K562 (cell line): Measurements from ENCODE around the gene CD207. TPM values are rescaled to one million over a fixed set of nuclear protein-coding genes. Genes with fewer than 3 reads are reported as not detected.

Experiments used
- ATAC-seq: fragments of 200-7000 bp; cut with Tn5 transposase; 3 replicates; pipeline ENCODE4 v1.9.1; 2020; ENCODE audit warnings: moderate library complexity
- BruUV-seq: library from RNA; stranded (reverse); fragments of 400-500 nt; replicated peaks from 2 replicates; lab custom pipeline; 2021; lab: Mats Ljungman, UMichigan
- CTCF ChIA-PET: fragments of 300-600 bp; formaldehyde crosslinking; extraction: SDS; loops from one replicate; lab custom pipeline; 2021; ENCODE audit warnings: low intra/inter-chr PET ratio; lab: Yijun Ruan, JAX
- POLR2A ChIA-PET: fragments of 300-600, 350-650 bp; sonication (Branson Sonifier 250); formaldehyde crosslinking; extraction: SDS; loops from one replicate; lab custom pipeline; 2021; ENCODE audit warnings: antibody characterized with exemption, inconsistent platforms; lab: Yijun Ruan, JAX
- DNase-seq, 4 experiments: peaks; one replicate each; pipeline versions ENCODE4 v3.0.0 to v3.0.0-alpha.2; 2011 to 2018; ENCODE audit warnings: low spot score in 3 of 4, mixed read lengths in 3 of 4; ENCODE audit errors: extremely low read depth in 1 of 4
- FAIRE-seq: peaks from 2 replicates; lab custom pipeline; 2011; peaks lifted over from hg19 to GRCh38; lab: Jason Lieb, UNC
- H2AFZ ChIP-seq: 2 replicates; pipeline ENCODE4 v1.6.0; 2011; ENCODE audit warnings: low read depth, low read length, control low read depth, inconsistent platforms
- H3K27ac ChIP-seq: fragments of 200-600 bp; 3 replicates; pipeline ENCODE4 v1.8.0; 2011; ENCODE audit warnings: low read depth, mild to moderate bottlenecking, control low read depth, inconsistent platforms, low read length, moderate library complexity, mixed read lengths; ENCODE audit errors: extremely low read depth
- H3K27me3 ChIP-seq, 2 experiments: fragments of 300-600 bp in 1 of 2; 2 replicates in 1 of 2; 3 replicates in 1 of 2; pipeline versions ENCODE4 v1.6.0 to v1.8.0; 2011; ENCODE audit warnings: inconsistent platforms in 2 of 2, low read length in 2 of 2, mild to moderate bottlenecking in 1 of 2, mixed read lengths in 1 of 2, moderate library complexity in 1 of 2; ENCODE audit not compliant: control insufficient read depth in 2 of 2, insufficient read depth in 2 of 2
- H3K36me3 ChIP-seq: fragments of 300-600 bp; 3 replicates; pipeline ENCODE4 v1.8.0; 2011; ENCODE audit warnings: mild to moderate bottlenecking, low read length, inconsistent platforms; ENCODE audit not compliant: control insufficient read depth, insufficient read depth
- H3K4me1 ChIP-seq, 2 experiments: fragments of 200-600 bp in 1 of 2; replicated peaks in 1 of 2; 2 replicates in 1 of 2; 3 replicates in 1 of 2; pipeline versions ENCODE4 v1.5.1 to v1.8.0; 2011; ENCODE audit warnings: inconsistent platforms in 2 of 2, low read length in 2 of 2, mild to moderate bottlenecking in 1 of 2, mixed read lengths in 1 of 2, moderate library complexity in 1 of 2; ENCODE audit not compliant: control insufficient read depth in 2 of 2, insufficient read depth in 2 of 2
- H3K4me2 ChIP-seq: 2 replicates; pipeline ENCODE4 v1.6.1; 2011; ENCODE audit warnings: low read length, control low read depth, inconsistent platforms, mixed read lengths; ENCODE audit not compliant: insufficient read depth
- H3K4me3 ChIP-seq: fragments of 200-600 bp; sonication (generic), shearing (Covaris generic); 2 replicates; pipeline ENCODE4 v1.5.1; 2016; ENCODE audit warnings: control low read depth, inconsistent platforms
- H3K79me2 ChIP-seq: fragments of 200-600 bp; 3 replicates; pipeline ENCODE4 v1.8.0; 2011; ENCODE audit warnings: low read length, inconsistent platforms; ENCODE audit not compliant: control insufficient read depth, insufficient read depth
- H3K9ac ChIP-seq, 2 experiments: 2 replicates each; pipeline versions ENCODE4 v1.6.0 to v1.6.1; 2011; ENCODE audit warnings: low read depth in 2 of 2, low read length in 2 of 2, control low read depth in 1 of 2, inconsistent platforms in 1 of 2, mild to moderate bottlenecking in 1 of 2, mixed read lengths in 1 of 2; ENCODE audit not compliant: insufficient read depth in 1 of 2
- H3K9me1 ChIP-seq: one replicate; pipeline ENCODE4 v1.6.0; 2011; ENCODE audit warnings: inconsistent platforms, mild to moderate bottlenecking, low read length, moderate library complexity; ENCODE audit not compliant: control insufficient read depth, insufficient read depth
- H3K9me3 ChIP-seq: replicated peaks from 2 replicates; pipeline ENCODE4 v1.5.1; 2011; ENCODE audit warnings: low read depth, low read length, inconsistent platforms; ENCODE audit not compliant: control insufficient read depth, insufficient read depth
- H4K20me1 ChIP-seq: replicated peaks from 2 replicates; pipeline ENCODE4 v1.6.1; 2011; ENCODE audit warnings: low read length, inconsistent platforms, mixed read lengths; ENCODE audit not compliant: control insufficient read depth, insufficient read depth
- ARID2 ChIP-seq: fragments of 450-650 bp; IDR thresholded peaks from 2 replicates; pipeline ENCODE4 v1.6.1; 2017; ENCODE audit warnings: antibody characterized with exemption, mild to moderate bottlenecking
- ATF7 ChIP-seq: fragments of 450-650 bp; IDR thresholded peaks from 2 replicates; pipeline ENCODE4 v1.7.1; 2014; ENCODE audit warnings: mild to moderate bottlenecking, moderate library complexity
- BHLHE40 ChIP-seq: IDR thresholded peaks from 2 replicates; pipeline ENCODE4 v1.6.1; 2011; ENCODE audit warnings: low read length, improper control_type of control experiment
- CEBPG ChIP-seq, 3 experiments: fragments of 200-800 bp in 1 of 3; sonication (Bioruptor generic) in 1 of 3; sonication (generic) in 1 of 3; formaldehyde crosslinking in 1 of 3; IDR thresholded peaks in 2 of 3; conservative IDR thresholded peaks in 1 of 3; 2 replicates each; pipeline versions ENCODE4 v1.6.1 to v1.8.0; 2016 to 2022; ENCODE audit warnings: missing compliant biosample characterization in 2 of 3, missing genetic modification characterization in 2 of 3, mild to moderate bottlenecking in 1 of 3, missing genetic modification reagents in 1 of 3
- KHSRP ChIP-seq: fragments of 450-650 bp; IDR thresholded peaks from 2 replicates; pipeline ENCODE4 v1.6.1; 2017
- MAFF ChIP-seq: IDR thresholded peaks from 2 replicates; pipeline ENCODE4 v1.6.1; 2012; ENCODE audit warnings: low read length, improper control_type of control experiment
- MED1 ChIP-seq: sonication (generic); formaldehyde crosslinking; IDR thresholded peaks from 2 replicates; pipeline ENCODE4 v1.8.1; 2023; ENCODE audit warnings: missing genetic modification reagents, borderline replicate concordance
- NRF1 ChIP-seq, 2 experiments: fragments of 450-650 bp; IDR thresholded peaks in 1 of 2; conservative IDR thresholded peaks in 1 of 2; 2 replicates each; pipeline ENCODE4 v1.6.1; 2014; ENCODE audit warnings: mild to moderate bottlenecking in 2 of 2
- PHB2 ChIP-seq: fragments of 450-650 bp; IDR thresholded peaks from 2 replicates; pipeline ENCODE4 v1.6.1; 2017; ENCODE audit warnings: low read depth
- RAD21 ChIP-seq, 2 experiments: fragments of 250-450 bp in 1 of 2; fragments of 450-650 bp in 1 of 2; sonication (Bioruptor Pico) in 1 of 2; formaldehyde crosslinking in 1 of 2; IDR thresholded peaks in 1 of 2; conservative IDR thresholded peaks in 1 of 2; 2 replicates each; pipeline versions ENCODE4 v1.4.0 to v1.8.0; 2020 to 2022; ENCODE audit warnings: mild to moderate bottlenecking in 2 of 2, moderate library complexity in 1 of 2
- SREBF1 ChIP-seq: fragments of 150-350 bp; IDR thresholded peaks from 2 replicates; pipeline ENCODE4 v1.6.1; 2014; ENCODE audit warnings: antibody characterized with exemption, low read depth, low read length, borderline replicate concordance
- ZNF316 ChIP-seq: fragments of 450-650 bp; IDR thresholded peaks from 2 replicates; pipeline ENCODE4 v1.6.1; 2016
- WGBS: fragments of 100-300 bp; shearing (Covaris generic); methylation state at CpG from one replicate; pipeline ENCODE4 v1.1.6; 2016; ENCODE audit warnings: low coverage, mixed read lengths; ENCODE audit not compliant: insufficient coverage; ENCODE audit errors: missing lambda C conversion rate; 5-methylcytosine and 5-hydroxymethylcytosine counted together
- in situ Hi-C: fragments of 300-500 bp; cut with MboI; formaldehyde crosslinking; loops from 4 replicates; pipeline ENCODE4 v1.15.0; 2018; ENCODE audit warnings: inconsistent platforms, mixed read lengths
- intact Hi-C: fragments of 100-400 bp; cut with micrococcal nuclease; formaldehyde crosslinking; loops from 2 replicates; pipeline ENCODE4 v1.14.2; 2022
- polyA plus RNA-seq, 8 experiments: library from polyadenylated mRNA; depleted of rRNA in 4 of 8; stranded (reverse) in 5 of 8; unstranded in 3 of 8; fragments of >200 nt; fragmentation: Nextera tagmentation in 2 of 8; fragmentation: Illumina TruSeq in 1 of 8; extraction: Ambion mirVana in 2 of 8; extraction: Trizol in 1 of 8; gene quantifications; 2 replicates each; pipeline versions ENCODE4 v1.2.1 to v1.2.3, GENCODE V29; 2011 to 2014; ENCODE audit warnings: inconsistent platforms in 1 of 8, missing spikeins in 1 of 8
- total RNA-seq, 7 experiments: library from RNA; depleted of rRNA in 6 of 7; stranded (reverse); fragments of >200 nt in 6 of 7; fragmentation: Illumina TruSeq in 2 of 7; extraction: Trizol in 2 of 7; gene quantifications; 2 replicates each; pipeline versions ENCODE4 v1.2.1 to v1.2.3, GENCODE V29; 2011 to 2021; ENCODE audit warnings: low replicate concordance in 1 of 7
- TF ChIP-seq, protein P1 (sequence below): IDR thresholded peaks from 2 replicates; pipeline ENCODE4 v1.6.1; 2011; ENCODE audit warnings: borderline replicate concordance, low read depth, mild to moderate bottlenecking, moderate library complexity, low read length; ENCODE audit not compliant: insufficient read depth, poor library complexity, severe bottlenecking
- TF ChIP-seq, protein P2 (sequence below), 3 experiments: IDR thresholded peaks in 2 of 3; conservative IDR thresholded peaks in 1 of 3; 2 replicates each; pipeline ENCODE4 v1.5.1; 2011 to 2012; ENCODE audit warnings: low read length in 3 of 3, mild to moderate bottlenecking in 3 of 3, control low read depth in 2 of 3, improper control_type of control experiment in 1 of 3, inconsistent platforms in 1 of 3, low read depth in 1 of 3, mixed read lengths in 1 of 3, moderate library complexity in 1 of 3; ENCODE audit not compliant: insufficient read depth in 2 of 3
- TF ChIP-seq, protein P3 (sequence below): sonication (generic); formaldehyde crosslinking; IDR thresholded peaks from 2 replicates; pipeline ENCODE4 v1.8.0; 2022; ENCODE audit warnings: missing genetic modification reagents, mild to moderate bottlenecking, moderate library complexity, borderline replicate concordance

Gene CD207
- total and polyA plus RNA-seq, 9 of the 15 experiments (the other 6 are each of a cell fraction or from before 2014, with no cell fraction given): not detected

DNA sequence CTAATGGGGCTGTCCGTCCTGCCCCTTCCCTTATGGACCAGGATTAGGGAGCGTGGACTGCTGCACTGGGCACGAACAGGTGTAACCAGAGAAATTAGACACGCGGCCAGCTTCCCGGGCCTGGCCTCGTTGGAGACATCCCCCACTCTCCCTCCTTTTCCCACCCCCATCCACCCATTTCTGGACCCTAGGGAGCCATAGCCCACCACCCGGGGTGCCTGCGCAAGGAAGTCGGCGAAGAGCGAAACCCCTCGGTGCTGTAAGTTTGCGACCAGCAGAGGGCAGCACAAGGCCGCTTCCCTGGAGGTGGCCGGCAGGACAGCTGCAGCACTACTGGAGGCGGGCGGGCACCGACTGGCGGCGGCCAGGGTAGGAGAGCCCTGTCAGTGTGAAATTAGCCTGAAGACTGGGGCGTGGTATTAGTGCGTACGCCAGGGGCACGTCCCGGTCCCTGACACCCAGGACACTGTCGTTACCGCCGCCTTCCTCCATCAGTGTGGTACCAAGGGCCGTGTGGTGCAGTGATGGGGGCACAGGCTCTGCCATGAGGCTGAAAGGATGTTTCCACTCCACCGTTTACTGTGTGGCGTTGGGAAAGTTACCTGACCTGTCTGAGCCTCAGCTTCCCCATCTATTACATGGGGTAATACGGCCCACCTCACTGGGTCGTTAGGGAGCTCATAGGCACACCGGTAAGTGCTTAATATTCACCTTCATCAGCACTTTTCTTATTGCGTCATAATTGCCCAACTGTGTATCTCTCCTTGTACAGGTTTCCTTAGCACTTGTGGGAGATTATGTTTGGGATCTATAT is 36.0 kb upstream of the CD207 start:
- POLR2A ChIA-PET: interaction anchor here (0.6 to 0.9 kb wide), 3 partner anchors 71 to 462 kb away, joined by 3 to 4 read pairs (median 3); no protein-coding TSS in a partner anchor
- H3K4me3 ChIP-seq: no peak overlapping the region
- intact Hi-C loops (loop anchor here (1.0 kb wide), 2 partner anchors 48 to 76 kb away; no protein-coding TSS in a partner anchor), in situ Hi-C loops (no loop called here)
- ATAC-seq: peak; percentile 99
- H3K9me3 ChIP-seq: no peaks in the 10 kb centered on the region
- CTCF ChIA-PET: interaction anchor here (0.6 to 3.2 kb wide), 6 partner anchors 10 to 106 kb away, joined by 3 to 48 read pairs (median 4); no protein-coding TSS in a partner anchor
- no peaks in the 10 kb centered on the region; the same call in 1 of the 2 replicates for H4K20me1 ChIP-seq
- peak; percentile 26 for FAIRE-seq
- H3K9me1 ChIP-seq: no peaks in the 10 kb centered on the region
- WGBS: 17% methylated on average over 31 of the region's 36 CpGs
- no peak overlapping the region for H3K4me2 ChIP-seq
- DNase-seq: peak; percentile 78 to 86 (median 84)
- no peak overlapping the region; the same call in 1 of the 2 replicates for H2AFZ ChIP-seq
- no TSS peak for BruUV-seq
- no peaks in the 10 kb centered on the region for H3K36me3 ChIP-seq
- H3K79me2 ChIP-seq: no peaks in the 10 kb centered on the region
- H3K4me1 ChIP-seq: peaks cover 0 to 7% of the 10 kb centered on the region in 2 experiments; a peak in 1 of 5 replicates
- H3K27ac ChIP-seq: no peak overlapping the region
- H3K9ac ChIP-seq: no peak overlapping the region; a peak in 1 of 4 replicates
- peaks cover 2 to 30% of the 10 kb centered on the region in 2 experiments; a peak in 4 of 5 replicates for H3K27me3 ChIP-seq
- TF ChIP-seq NRF1 (conservative IDR thresholded peaks at IDR 0.05 in 1 of 2, IDR thresholded peaks at IDR 0.05 in 1 of 2) (peak; percentile 57 to 61; a peak in 3 of 4 replicates), BHLHE40 (0 out of 2 replicates have a peak, but pooled peaks have one; percentile 28), SREBF1 (0 out of 2 replicates have a peak, but pooled peaks have one; percentile 13), PHB2 (no peak), CEBPG (CRISPR knock-in tag; IDR thresholded peaks at IDR 0.05) (no peak), CEBPG (tag; conservative IDR thresholded peaks at IDR 0.05 in 1 of 2, IDR thresholded peaks at IDR 0.05 in 1 of 2) (peak; percentile 85 to 88), KHSRP (no peak), ZNF316 (peak; percentile 74), ARID2 (peak; percentile 40; the same call in 1 of the 2 replicates), RAD21 (CRISPR knock-in tag; conservative IDR thresholded peaks at IDR 0.05 in 1 of 2, IDR thresholded peaks at IDR 0.05 in 1 of 2) (peak; percentile 67 to 88), MED1 (CRISPR knock-in tag) (no peak), MAFF (peak; percentile 42; the same call in 1 of the 2 replicates), ATF7 (peak; percentile 27; the same call in 1 of the 2 replicates)
- TF ChIP-seq, protein P1, sequence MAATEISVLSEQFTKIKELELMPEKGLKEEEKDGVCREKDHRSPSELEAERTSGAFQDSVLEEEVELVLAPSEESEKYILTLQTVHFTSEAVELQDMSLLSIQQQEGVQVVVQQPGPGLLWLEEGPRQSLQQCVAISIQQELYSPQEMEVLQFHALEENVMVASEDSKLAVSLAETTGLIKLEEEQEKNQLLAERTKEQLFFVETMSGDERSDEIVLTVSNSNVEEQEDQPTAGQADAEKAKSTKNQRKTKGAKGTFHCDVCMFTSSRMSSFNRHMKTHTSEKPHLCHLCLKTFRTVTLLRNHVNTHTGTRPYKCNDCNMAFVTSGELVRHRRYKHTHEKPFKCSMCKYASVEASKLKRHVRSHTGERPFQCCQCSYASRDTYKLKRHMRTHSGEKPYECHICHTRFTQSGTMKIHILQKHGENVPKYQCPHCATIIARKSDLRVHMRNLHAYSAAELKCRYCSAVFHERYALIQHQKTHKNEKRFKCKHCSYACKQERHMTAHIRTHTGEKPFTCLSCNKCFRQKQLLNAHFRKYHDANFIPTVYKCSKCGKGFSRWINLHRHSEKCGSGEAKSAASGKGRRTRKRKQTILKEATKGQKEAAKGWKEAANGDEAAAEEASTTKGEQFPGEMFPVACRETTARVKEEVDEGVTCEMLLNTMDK: peak; percentile 35
- TF ChIP-seq, protein P2, sequence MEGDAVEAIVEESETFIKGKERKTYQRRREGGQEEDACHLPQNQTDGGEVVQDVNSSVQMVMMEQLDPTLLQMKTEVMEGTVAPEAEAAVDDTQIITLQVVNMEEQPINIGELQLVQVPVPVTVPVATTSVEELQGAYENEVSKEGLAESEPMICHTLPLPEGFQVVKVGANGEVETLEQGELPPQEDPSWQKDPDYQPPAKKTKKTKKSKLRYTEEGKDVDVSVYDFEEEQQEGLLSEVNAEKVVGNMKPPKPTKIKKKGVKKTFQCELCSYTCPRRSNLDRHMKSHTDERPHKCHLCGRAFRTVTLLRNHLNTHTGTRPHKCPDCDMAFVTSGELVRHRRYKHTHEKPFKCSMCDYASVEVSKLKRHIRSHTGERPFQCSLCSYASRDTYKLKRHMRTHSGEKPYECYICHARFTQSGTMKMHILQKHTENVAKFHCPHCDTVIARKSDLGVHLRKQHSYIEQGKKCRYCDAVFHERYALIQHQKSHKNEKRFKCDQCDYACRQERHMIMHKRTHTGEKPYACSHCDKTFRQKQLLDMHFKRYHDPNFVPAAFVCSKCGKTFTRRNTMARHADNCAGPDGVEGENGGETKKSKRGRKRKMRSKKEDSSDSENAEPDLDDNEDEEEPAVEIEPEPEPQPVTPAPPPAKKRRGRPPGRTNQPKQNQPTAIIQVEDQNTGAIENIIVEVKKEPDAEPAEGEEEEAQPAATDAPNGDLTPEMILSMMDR (IDR thresholded peaks at IDR 0.05 in 2 of 3, conservative IDR thresholded peaks at IDR 0.05 in 1 of 3; ENCODE audit: insufficient read depth in 2 of 3, low read depth in 1 of 3, low read length in 3 of 3): peak; percentile 89 to 98 (median 92)
- TF ChIP-seq, protein P3, sequence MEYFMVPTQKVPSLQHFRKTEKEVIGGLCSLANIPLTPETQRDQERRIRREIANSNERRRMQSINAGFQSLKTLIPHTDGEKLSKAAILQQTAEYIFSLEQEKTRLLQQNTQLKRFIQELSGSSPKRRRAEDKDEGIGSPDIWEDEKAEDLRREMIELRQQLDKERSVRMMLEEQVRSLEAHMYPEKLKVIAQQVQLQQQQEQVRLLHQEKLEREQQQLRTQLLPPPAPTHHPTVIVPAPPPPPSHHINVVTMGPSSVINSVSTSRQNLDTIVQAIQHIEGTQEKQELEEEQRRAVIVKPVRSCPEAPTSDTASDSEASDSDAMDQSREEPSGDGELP (CRISPR knock-in tag): peak; percentile 81; the same call in 1 of the 2 replicates
